ENCODE data around the gene SLC44A2.

SLC44A2 gene

GRCh38 chr19:10625003-10625761 lies at the start of gene SLC44A2:
TSS of gene SLC44A2 (plus strand) at chr19:10625553. CDS start at chr19:10625634, 81 bp downstream.
- no peak for DNase-seq

DNA sequence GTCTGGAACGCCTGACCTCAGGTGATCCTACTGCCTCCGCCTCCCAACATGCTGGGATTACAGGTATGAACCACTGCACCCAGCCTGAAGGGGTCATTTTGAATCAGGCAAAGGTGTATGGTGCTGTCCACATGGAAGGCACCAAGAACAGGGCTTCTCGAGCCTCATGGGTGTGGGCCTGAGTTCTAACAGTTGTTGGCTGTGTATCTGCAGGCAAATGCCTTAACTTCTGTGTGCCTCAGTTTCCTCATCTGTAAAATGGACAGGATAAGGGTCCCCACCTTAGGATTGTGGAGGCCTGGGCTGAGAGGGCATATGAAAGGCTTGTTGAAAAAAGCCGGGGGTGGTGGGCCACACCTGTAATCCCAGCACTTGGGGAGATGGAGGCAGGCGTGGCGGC lies 47.4 kb upstream of the SLC44A2 start:
- DNase-seq = no peak

GRCh38 chr19:10580979-10581631 lies 44.2 kb upstream of the SLC44A2 start:
- DNase-seq = peak; percentile 73 to 91 (median 76)

GRCh38 chr19:10582091-10582490 lies 43.3 kb upstream of the SLC44A2 start:
- no peak for DNase-seq

DNA sequence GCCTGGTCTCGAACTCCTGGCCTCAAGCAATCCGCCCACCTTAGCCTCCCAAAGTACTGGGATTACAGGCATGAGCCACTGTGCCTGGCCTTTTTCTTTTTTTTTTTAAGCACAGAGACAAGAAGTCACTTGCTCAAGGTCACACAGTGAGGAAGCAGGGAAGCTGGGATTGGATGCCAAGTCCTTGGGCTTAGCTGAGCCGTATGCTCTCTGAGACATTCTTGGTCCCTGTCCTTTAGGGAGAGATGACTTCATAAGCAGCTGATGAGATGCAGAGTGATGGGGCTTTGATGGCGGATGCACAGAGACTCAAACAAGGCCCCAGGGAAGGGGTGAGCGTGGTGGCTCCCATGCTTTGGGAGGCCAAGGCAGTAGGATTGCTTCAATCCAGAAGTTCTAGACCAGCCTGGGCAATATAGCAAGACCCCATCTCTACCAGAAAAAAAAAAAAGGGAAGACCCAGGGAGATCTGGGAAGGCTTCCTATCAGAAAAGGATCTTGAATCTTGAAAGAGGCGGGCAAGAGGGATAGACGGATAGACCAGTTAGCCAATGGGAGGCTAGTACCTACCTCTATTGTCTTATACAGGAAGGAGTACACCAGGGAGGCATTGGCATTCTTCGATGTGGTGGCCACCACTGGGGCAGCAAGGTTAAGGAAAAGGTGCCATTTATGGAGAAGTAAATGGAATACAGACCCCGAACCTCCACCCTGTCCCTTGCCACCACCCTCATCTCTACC lies 42.1 kb upstream of the SLC44A2 start:
- no peak for DNase-seq

- DNase-seq = no peak
These were observed 39.0 kb upstream of the SLC44A2 start for GRCh38 chr19:10586396-10586795.

DNA sequence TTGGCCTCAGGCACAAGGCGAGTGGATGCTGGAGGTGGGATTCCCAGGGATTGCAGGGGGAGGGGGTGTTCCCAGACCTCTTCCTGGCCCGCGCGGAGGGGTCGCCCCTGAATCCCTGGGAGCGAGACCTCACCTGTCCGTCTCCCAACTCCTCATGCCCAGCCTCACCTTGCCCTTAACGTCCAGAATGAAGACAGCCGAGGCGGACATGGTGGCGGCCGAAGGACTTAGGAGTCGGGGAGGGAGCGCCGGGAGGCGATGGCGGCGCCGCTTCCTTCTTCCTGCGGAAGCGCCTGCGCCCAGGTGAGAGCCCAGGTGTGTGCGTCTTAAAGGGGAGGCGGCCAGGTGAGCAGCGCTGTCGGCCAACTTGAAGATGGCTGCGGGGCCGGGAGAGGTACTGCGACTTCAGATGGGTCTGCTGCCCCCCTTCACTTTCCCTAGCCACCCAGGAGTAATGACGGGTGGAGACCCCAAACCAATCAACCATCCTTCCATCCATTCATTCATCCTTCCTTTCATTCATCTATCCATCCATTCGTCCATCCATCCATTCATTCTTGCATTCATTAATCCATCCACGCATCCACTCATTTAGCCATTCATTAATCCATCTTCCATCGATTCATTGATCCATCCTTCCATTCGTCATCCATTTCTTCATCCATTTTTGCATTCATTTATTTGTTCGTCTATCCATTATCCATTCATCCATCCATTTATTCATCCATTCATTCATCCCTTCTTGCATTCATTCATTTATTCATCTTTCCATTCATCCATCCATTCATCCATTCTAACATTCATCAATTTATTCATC lies 38.1 kb upstream of the SLC44A2 start, which contains the start of gene AP1M2:
AP1M2 (minus strand) TSS at position 291 of the 817 bp plus-strand sequence; CDS start at position 210, 81 bp downstream.
- DNase-seq = no peak

- no peak for DNase-seq
These were observed 37.6 kb upstream of the SLC44A2 start for GRCh38 chr19:10587839-10588150.

- DNase-seq = no peak
These were observed 32.2 kb upstream of the SLC44A2 start for GRCh38 chr19:10593148-10593547.

DNA sequence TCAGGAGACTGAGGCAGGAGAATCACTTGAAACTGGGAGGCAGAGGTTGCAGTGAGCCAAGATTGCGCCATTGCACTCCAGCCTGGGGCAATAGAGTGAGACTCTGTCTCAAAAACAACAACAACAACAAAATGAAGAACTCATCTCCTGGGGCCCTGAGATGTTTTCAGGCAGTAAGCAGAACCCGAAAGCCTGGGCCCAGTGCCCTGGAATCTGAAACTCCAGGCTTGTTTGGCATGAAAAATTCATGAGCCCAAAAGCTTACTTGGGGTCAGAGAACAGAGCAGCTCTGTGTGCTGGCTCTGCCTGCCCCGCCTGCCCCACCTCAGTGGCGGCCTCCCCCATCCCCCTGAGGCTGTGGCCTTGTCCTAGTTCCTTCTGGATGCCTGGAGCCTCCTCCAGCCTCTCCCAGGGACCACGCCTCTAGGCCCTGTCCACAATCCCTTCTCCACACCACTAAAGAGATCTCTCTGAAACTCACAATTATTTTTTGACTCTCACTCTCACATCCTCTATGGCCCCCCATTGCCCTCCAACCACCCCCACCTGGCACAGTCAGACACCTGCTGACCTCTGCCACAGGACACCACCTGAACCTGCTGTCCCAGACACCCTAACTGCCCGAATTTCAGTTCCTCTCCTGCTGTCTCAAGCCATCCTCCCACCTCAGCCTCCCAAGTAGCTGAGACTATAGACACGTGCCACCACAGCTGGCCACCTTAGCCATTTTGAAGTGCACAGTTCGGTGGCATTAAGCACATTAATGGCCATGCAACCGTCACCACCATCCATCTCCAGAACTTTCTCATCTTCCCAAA lies 31.3 kb upstream of the SLC44A2 start:
- no peak for DNase-seq

DNA sequence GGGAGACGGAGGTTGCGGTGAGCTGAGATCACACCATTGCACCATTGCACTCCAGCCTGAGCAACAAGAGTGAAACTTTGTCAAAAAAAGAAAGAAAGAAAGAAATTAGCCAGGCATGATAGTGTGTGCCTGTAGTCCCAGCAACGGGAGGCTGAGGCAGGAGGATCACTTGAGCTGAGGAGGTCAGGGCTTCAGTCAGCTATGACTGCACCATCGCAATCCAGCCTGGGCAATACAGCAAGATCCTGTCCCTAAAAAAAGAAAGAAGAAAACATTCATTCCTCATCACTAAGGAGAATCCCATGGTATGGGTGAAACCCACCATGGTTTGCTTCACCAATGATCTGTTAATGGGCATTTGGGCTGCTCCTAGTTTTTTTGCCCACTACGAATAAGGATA lies 25.2 kb upstream of the SLC44A2 start:
- no peak for DNase-seq

DNA sequence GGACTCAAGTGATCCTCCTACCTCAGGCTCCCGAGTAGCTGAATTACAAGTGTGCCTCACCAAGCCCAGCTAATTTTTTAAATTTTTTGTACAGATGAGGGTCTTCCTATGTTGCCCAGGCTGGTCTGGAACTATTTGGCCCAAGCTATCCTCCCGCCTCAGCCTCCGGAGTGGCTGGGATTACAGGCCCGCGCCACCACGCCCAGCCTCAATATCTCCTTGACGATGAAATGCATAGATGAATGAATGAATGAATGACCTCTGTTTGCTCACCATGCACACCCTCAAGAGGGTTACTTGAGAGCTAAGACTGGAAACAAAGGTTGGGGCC lies 23.4 kb upstream of the SLC44A2 start:
- DNase-seq = no peak

DNA sequence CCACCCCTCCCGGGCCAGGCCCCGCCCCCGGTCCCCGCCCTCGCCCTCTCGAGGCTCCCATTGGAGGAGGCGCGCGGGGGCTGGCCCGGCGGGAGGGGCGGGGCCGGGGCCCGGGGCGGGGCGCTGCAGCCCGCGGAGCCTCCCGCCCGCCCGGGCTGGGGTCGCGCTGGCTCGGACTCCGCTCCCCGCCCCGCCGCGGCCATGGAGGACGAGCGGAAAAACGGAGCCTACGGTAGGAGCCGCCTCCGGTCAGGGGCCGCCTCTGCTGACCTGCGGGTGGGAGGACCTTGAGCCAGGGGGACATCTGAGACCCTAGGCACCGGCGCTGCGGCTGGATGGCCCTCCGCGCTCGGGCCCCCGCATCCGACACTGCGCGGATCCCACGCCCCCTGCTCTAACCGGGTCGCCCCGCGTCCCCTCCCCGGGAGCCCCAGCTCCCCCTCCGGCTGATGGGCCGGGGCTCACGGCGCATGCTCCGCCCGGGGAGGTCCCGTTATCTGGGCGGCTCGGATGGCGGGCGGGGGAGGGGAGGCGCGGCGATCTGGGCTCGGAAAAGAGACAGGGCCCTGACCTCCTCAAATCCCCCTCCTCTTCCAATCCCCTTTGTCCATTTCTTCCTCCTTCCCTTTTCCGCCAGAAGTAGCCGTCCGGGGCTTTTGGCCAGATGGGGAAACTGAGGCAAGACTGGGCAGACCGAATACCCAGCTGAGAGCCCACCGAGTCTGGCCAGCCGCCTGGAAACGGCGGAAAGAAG lies 22.8 kb upstream of the SLC44A2 start:
- peak; percentile 81 to 87 (median 84) for DNase-seq

DNA sequence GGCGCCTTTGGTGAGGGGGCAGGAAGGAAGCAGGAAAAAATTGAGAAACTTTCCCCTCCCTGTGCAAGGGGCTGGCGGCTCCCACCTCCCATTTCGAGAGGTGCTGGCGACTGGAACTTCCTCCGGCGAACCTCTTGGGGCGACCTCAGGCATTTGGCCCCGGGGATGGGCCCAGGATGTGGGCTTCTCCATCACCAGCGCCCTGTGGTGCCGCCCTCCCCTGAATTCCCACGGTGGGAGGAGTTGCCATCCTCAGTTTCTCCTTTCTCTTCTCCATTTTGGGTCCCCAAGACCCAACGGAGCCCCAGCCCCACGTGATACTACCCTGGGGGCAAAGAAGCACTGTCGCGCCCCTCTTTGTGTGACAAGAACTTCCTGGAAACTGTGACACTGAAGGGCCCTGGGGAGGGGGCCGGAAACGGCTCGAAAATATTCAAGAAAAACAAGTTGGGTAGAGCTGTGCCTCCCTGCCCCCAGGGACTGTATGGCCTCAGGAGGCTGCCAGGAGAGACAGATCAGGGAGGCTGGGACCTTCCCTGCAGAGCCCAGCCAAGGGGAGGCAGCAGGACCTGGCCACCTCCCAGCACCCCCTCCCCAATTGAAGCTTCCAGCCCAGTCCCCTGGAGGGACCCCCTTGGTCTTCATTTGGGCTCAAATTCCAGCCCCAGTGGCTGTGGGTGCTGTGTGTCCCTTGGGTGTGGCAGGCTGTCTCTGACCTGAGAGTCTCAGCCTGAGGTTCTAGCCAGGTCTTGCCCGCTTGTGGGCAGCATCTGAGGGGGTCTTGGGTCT lies 22.1 kb upstream of the SLC44A2 start:
- DNase-seq = peak; percentile 44 to 76 (median 64)

GRCh38 chr19:10603873-10604459 lies 21.4 kb upstream of the SLC44A2 start:
- no peak for DNase-seq

GRCh38 chr19:10604460-10604980 lies 20.8 kb upstream of the SLC44A2 start:
- no peak for DNase-seq

DNA sequence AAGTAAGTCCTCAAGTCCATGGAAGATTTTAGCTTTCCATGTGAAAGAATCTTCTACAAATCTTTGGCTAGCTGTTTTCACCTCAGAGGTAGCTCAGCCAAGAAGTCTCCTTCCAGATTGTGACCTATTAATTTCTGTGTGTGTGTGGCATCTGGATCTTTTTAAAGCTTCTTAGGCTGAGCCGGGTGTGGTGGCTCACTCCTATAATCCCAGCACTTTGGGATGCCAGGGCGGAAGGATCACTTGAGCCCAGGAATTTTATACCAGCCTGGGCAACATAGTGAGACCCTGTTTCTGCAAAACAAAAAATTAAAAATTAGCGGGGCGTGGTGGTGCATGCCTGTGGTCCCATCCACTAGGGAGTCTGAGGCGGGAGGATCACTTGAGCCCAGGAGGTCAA lies 13.4 kb upstream of the SLC44A2 start:
- DNase-seq = no peak

GRCh38 chr19:10612499-10613119 lies 12.7 kb upstream of the SLC44A2 start:
- no peak for DNase-seq

DNA sequence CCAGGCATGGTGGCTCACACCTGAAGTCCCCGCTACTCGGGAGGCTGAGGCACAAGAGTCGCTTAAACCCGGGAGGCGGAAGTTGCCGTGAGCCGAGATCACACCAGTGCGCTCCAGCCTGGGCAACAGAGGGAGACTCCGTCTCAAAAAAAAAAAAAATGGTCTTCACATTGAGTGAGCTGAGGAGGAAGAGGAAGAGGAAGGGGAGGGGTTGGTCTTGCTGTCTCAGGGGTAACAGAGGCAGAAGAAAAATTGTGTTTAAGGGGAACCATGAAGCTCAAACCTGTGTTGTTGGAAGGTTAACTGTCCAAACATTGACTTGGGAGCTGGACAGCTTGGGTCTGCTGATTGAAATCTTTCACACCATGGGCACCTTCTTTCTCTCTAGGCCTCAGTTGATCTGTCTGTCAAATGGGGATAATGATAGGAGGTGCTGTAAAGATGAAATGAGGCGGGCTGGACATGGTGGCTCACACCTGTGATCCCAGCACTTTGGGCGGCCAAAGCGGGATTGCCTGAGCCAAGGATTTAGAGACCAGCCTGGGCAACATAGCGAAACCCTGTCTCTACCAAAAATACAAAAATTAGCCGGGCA lies 9.8 kb upstream of the SLC44A2 start:
- no peak for DNase-seq
